B cell (primary cell): ENCODE data around the gene ELAC1. TPM values are rescaled to one million over a fixed set of nuclear protein-coding genes. Genes with fewer than 3 reads are reported as not detected.

Experiments
- ATAC-seq: fragments of 200-7000 bp; cut with Tn5 transposase; one replicate; pipeline ENCODE4 v1.10.0; 2021; ENCODE audit warnings: low read depth, mild to moderate bottlenecking, moderate number of reproducible peaks, moderate library complexity
- CTCF ChIA-PET: fragments of 350-600 bp; sonication (Branson Sonifier 250); formaldehyde crosslinking; loops from one replicate; lab custom pipeline; 2021; ENCODE audit warnings: antibody characterized with exemption, inconsistent platforms; lab: Charles Lee
- POLR2A ChIA-PET: fragments of 350-600 bp; sonication (Branson Sonifier 250); formaldehyde crosslinking; loops from one replicate; lab custom pipeline; 2021; ENCODE audit warnings: antibody characterized with exemption; lab: Charles Lee
- DNase-seq: peaks from one replicate; pipeline ENCODE4 v3.0.0; 2013
- H2AFZ ChIP-seq: 2 replicates; pipeline ENCODE4 v1.6.1; 2012; ENCODE audit warnings: mild to moderate bottlenecking, low read depth, low read length; ENCODE audit not compliant: insufficient read depth, poor library complexity, severe bottlenecking
- H3K27ac ChIP-seq, 2 donors: 1 replicate in 1 of 2; 2 replicates in 1 of 2; pipeline ENCODE4 v1.5.1; 2012 to 2013; ENCODE audit warnings: low read length in 2 of 2, mild to moderate bottlenecking in 2 of 2, moderate library complexity in 1 of 2
- H3K27me3 ChIP-seq, 4 experiments: fragments of 200-600 bp in 1 of 4; sonication (generic) in 1 of 4; replicated peaks in 1 of 4; 1 replicate in 2 of 4; 2 replicates in 2 of 4; pipeline versions ENCODE4 v1.6.1 to v1.7.0; 2013 to 2016; ENCODE audit warnings: low read length in 3 of 4, mild to moderate bottlenecking in 2 of 4, mixed read lengths in 1 of 4, moderate library complexity in 1 of 4; ENCODE audit not compliant: insufficient read depth in 4 of 4, control insufficient read depth in 3 of 4; ENCODE audit errors: control extremely low read depth in 1 of 4
- H3K36me3 ChIP-seq, 2 experiments: replicated peaks in 1 of 2; 1 replicate in 1 of 2; 2 replicates in 1 of 2; pipeline versions ENCODE4 v1.6.1 to v1.7.1; 2013; ENCODE audit warnings: low read length in 1 of 2; ENCODE audit not compliant: insufficient read depth in 2 of 2, control insufficient read depth in 1 of 2; ENCODE audit errors: control extremely low read depth in 1 of 2, extremely low read depth in 1 of 2
- H3K4me1 ChIP-seq, 2 donors: fragments of 200-600 bp in 1 of 2; sonication (generic) in 1 of 2; 1 replicate in 1 of 2; 2 replicates in 1 of 2; pipeline versions ENCODE4 v1.5.1 to v1.6.1; 2013 to 2017; ENCODE audit warnings: low read length in 2 of 2; ENCODE audit not compliant: control insufficient read depth in 2 of 2, insufficient read depth in 2 of 2
- H3K4me2 ChIP-seq: replicated peaks from 2 replicates; pipeline ENCODE3; 2012; ENCODE audit warnings: mild to moderate bottlenecking, low read depth, low read length; ENCODE audit not compliant: poor library complexity, severe bottlenecking
- H3K4me3 ChIP-seq, 5 experiments: fragments of 200-600 bp in 1 of 5; sonication (generic) in 1 of 5; 1 replicate in 3 of 5; 2 replicates in 2 of 5; pipeline versions ENCODE4 v1.5.1 to v1.7.0; 2011 to 2016; ENCODE audit warnings: low read length in 4 of 5, mild to moderate bottlenecking in 4 of 5, low read depth in 2 of 5, control low read depth in 1 of 5, moderate library complexity in 1 of 5; ENCODE audit not compliant: insufficient read depth in 1 of 5; ENCODE audit errors: control extremely low read depth in 1 of 5, extremely low read depth in 1 of 5
- H3K79me2 ChIP-seq: fragments of 200-600 bp; sonication (generic); one replicate; pipeline ENCODE4 v1.6.0; 2016; ENCODE audit warnings: low read length; ENCODE audit not compliant: control insufficient read depth, insufficient read depth
- H3K9ac ChIP-seq: fragments of 200-600 bp; sonication (generic); 2 replicates; pipeline ENCODE4 v1.6.1; 2017; ENCODE audit warnings: mild to moderate bottlenecking, low read length, moderate library complexity
- H3K9me3 ChIP-seq, 3 donors: one replicate each; pipeline versions ENCODE4 v1.6.1 to v1.7.1; 2013; ENCODE audit warnings: low read length in 2 of 3; ENCODE audit not compliant: control insufficient read depth in 2 of 3, insufficient read depth in 1 of 3; ENCODE audit errors: control extremely low read depth in 1 of 3
- H4K20me1 ChIP-seq: 2 replicates; pipeline ENCODE4 v1.6.0; 2012; ENCODE audit warnings: mild to moderate bottlenecking, low read length; ENCODE audit not compliant: insufficient read depth, control insufficient read depth, poor library complexity, severe bottlenecking
- H3K27ac Mint-ChIP-seq: one replicate; pipeline ENCODE4 v1.8.0; 2021; ENCODE audit warnings: mixed read lengths
- H3K27me3 Mint-ChIP-seq: one replicate; pipeline ENCODE4 v1.8.0; 2021; ENCODE audit warnings: mixed read lengths
- H3K4me1 Mint-ChIP-seq: one replicate; pipeline ENCODE4 v1.8.0; 2021; ENCODE audit warnings: mixed read lengths
- H3K4me3 Mint-ChIP-seq: one replicate; pipeline ENCODE4 v1.8.0; 2021; ENCODE audit warnings: mixed read lengths
- H3K9me3 Mint-ChIP-seq: one replicate; pipeline ENCODE4 v1.8.0; 2022; ENCODE audit warnings: mixed read lengths; ENCODE audit not compliant: insufficient read depth
- EZH2 ChIP-seq: IDR thresholded peaks from 2 replicates; pipeline ENCODE4 v1.6.1; 2012; ENCODE audit warnings: borderline replicate concordance, low read depth, mild to moderate bottlenecking, moderate library complexity, low read length; ENCODE audit not compliant: insufficient read depth, poor library complexity, severe bottlenecking
- WGBS: methylation state at CpG from one replicate; pipeline ENCODE4 v1.1.5; 2013; ENCODE audit warnings: missing lambda C conversion rate; ENCODE audit not compliant: insufficient coverage; 5-methylcytosine and 5-hydroxymethylcytosine counted together
- intact Hi-C: fragments of 100-400 bp; cut with micrococcal nuclease; formaldehyde crosslinking; loops from one replicate; pipeline ENCODE4 v1.10.0; 2022
- polyA plus RNA-seq: library from polyadenylated mRNA; depleted of rRNA; stranded (reverse); fragments of >200 nt; gene quantifications from 2 replicates; pipeline ENCODE4 v1.2.3, GENCODE V29; 2012
- total RNA-seq, 2 donors: library from RNA; stranded (reverse); fragments of 120-200 nt in 1 of 2; gene quantifications; 1 replicate in 1 of 2; 2 replicates in 1 of 2; pipeline versions ENCODE4 v1.2.3 to v1.2.4, GENCODE V29; 2013 to 2022
- TF ChIP-seq, protein P1 (sequence below): fragments of 200-600 bp; IDR thresholded peaks from one replicate; pipeline ENCODE4 v1.8.0; 2022; ENCODE audit warnings: antibody characterized with exemption, mild to moderate bottlenecking

The ELAC1 gene
- total and polyA plus RNA-seq, 2 donors (not counting 1 experiment from before 2014, with no cell fraction given): 3.8 to 9.9 TPM

DNA sequence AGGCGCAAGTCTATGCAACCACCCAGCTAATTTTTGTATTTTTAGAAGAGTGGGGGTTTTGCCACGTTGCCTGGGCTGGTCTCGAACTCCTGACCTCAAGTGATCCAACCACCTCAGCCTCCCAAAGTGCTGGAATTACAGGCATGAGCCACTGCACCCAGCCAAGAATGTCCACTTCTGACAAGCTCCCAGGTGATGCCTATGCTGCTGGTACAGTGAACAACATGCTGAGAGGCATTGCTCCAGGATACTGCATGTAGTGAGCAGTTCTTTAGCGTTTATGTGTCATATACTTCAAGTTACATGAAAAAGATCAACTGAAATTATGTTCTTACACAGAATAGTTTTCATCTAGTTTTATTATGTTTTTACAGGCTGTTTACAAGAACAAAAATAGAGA, 17.2 kb upstream of the ELAC1 start:
- H3K4me3 Mint-ChIP-seq: no peak overlapping the region
- DNase-seq (no peak), ATAC-seq (no peak)
- H2AFZ ChIP-seq: no peak overlapping the region
- TF ChIP-seq, protein P1, sequence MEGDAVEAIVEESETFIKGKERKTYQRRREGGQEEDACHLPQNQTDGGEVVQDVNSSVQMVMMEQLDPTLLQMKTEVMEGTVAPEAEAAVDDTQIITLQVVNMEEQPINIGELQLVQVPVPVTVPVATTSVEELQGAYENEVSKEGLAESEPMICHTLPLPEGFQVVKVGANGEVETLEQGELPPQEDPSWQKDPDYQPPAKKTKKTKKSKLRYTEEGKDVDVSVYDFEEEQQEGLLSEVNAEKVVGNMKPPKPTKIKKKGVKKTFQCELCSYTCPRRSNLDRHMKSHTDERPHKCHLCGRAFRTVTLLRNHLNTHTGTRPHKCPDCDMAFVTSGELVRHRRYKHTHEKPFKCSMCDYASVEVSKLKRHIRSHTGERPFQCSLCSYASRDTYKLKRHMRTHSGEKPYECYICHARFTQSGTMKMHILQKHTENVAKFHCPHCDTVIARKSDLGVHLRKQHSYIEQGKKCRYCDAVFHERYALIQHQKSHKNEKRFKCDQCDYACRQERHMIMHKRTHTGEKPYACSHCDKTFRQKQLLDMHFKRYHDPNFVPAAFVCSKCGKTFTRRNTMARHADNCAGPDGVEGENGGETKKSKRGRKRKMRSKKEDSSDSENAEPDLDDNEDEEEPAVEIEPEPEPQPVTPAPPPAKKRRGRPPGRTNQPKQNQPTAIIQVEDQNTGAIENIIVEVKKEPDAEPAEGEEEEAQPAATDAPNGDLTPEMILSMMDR: no peak
- TF ChIP-seq EZH2: no peak
- intact Hi-C loops: no loop called here
- no peak overlapping the region for H3K4me3 ChIP-seq
- H3K79me2 ChIP-seq: no peaks in the 10 kb centered on the region
- H3K27ac ChIP-seq: no peak overlapping the region
- POLR2A ChIA-PET: no interaction called here
- no peak overlapping the region for H3K4me2 ChIP-seq
- H3K27ac Mint-ChIP-seq: no peak overlapping the region
- no peaks in the 10 kb centered on the region for H3K27me3 Mint-ChIP-seq
- H3K4me1 Mint-ChIP-seq: no peaks in the 10 kb centered on the region
- no peaks in the 10 kb centered on the region for H3K4me1 ChIP-seq
- WGBS: no CpG with 5 or more reads among the region's 4 CpGs
- H3K9me3 ChIP-seq: no peaks in the 10 kb centered on the region
- no peaks in the 10 kb centered on the region for H4K20me1 ChIP-seq
- H3K9me3 Mint-ChIP-seq: no peaks in the 10 kb centered on the region
- CTCF ChIA-PET: no interaction called here
- no peaks in the 10 kb centered on the region for H3K27me3 ChIP-seq
- no peak overlapping the region for H3K9ac ChIP-seq
- peaks cover 9 to 11% of the 10 kb centered on the region in 2 experiments for H3K36me3 ChIP-seq

DNA sequence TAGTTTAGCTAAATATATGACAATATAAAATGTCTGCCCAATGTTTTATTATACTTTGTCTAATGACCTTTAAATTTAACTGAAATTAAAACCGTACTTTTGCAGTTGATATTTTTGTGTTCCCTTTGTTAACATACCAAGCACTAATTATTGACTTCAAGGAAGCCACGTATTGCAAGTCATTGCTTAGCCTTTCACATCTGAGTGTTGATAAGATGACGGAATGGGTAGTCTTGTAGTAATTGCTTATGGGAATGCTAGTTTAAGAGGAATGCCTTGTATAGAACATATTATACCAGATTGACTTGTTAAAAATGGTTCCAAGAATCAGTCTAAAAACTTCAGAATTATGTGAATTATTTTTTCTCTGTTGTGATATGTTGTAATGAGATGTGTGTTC, 14.0 kb upstream of the ELAC1 start:
- no peaks in the 10 kb centered on the region for H3K4me1 ChIP-seq
- no peak for ATAC-seq
- Mint-ChIP-seq H3K4me3 (no peak overlapping the region), H3K27ac (no peak overlapping the region), H3K4me1 (no peaks in the 10 kb centered on the region), H3K27me3 (no peaks in the 10 kb centered on the region), H3K9me3 (no peaks in the 10 kb centered on the region)
- no peak overlapping the region for H3K9ac ChIP-seq
- DNase-seq: no peak
- no peaks in the 10 kb centered on the region for H3K9me3 ChIP-seq
- H3K36me3 ChIP-seq: peaks cover 0 to 2% of the 10 kb centered on the region in 2 experiments
- ChIA-PET CTCF (no interaction called here), POLR2A (no interaction called here)
- intact Hi-C loops: no loop called here
- no peaks in the 10 kb centered on the region for H3K27me3 ChIP-seq
- no CpG with 5 or more reads among the region's 3 CpGs for WGBS
- no peak overlapping the region for H3K4me2 ChIP-seq
- no peaks in the 10 kb centered on the region for H3K79me2 ChIP-seq
- TF ChIP-seq, protein P1: no peak
- TF ChIP-seq EZH2: no peak
- no peaks in the 10 kb centered on the region for H4K20me1 ChIP-seq
- no peak overlapping the region for H3K27ac ChIP-seq
- no peak overlapping the region for H3K4me3 ChIP-seq
- no peak overlapping the region for H2AFZ ChIP-seq
